ENCODE measurements around the gene IFFO2. TPM values are rescaled to one million over a fixed set of nuclear protein-coding genes. Genes with fewer than 3 reads are reported as not detected.

The IFFO2 gene
- polyA plus RNA-seq, 1 of the 3 experiments (the other 2 are of a cell fraction) = 10.5 TPM

DNA sequence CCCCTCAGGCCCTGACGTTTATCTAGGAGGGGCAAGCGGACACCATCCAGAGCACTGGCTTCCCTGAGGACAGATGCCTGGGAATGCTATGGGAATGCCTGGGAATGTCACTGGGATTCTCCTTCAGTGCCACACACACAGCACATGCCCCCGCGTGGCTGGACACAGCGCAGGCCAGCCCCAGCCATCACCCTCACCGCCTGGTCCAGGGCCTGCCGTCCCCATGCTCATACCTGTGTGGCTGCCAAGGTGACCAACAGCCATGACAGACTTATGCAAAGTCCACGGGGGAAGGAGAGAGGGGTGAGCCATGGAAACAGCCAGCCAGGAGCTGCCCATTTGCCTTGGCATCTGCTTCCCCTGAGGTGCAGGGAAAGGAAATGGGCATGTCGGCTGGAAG lies 91.3 kb downstream of the IFFO2 start:
- H3K9me2 ChIP-seq = no peaks in the 10 kb centered on the region
- no peaks in the 10 kb centered on the region for H3K4me1 ChIP-seq (ENCODE audit: control insufficient read depth in 1 of 2, insufficient read depth in 2 of 2, low read depth in 1 of 2, low read length in 1 of 2)
- DNase-seq = no peak
- H3K9ac ChIP-seq = no peak overlapping the region
- peaks cover 18% of the 10 kb centered on the region; the same call in 1 of the 2 replicates for H3K27me3 ChIP-seq (ENCODE audit: insufficient read depth)
- H3K36me3 ChIP-seq (replicated peaks in 1 of 2; ENCODE audit: control insufficient read depth in 1 of 2, insufficient read depth in 2 of 2, low read length in 1 of 2) = no peaks in the 10 kb centered on the region
- ChIA-PET CTCF (interaction anchor here (6.4 to 25.9 kb wide), 2 partner anchors 9 to 267 kb away, joined by 30 to 350 read pairs; no protein-coding TSS in a partner anchor), POLR2A (no interaction called here)
- TF ChIP-seq IRF3 (IDR thresholded peaks at IDR 0.05; ENCODE audit: low read depth, low read length) (no peak), USF2 (IDR thresholded peaks at IDR 0.05; ENCODE audit: borderline replicate concordance, low read depth, low read length) (no peak), ELF1 (IDR thresholded peaks at IDR 0.05) (no peak), EZH2phosphoT487 (IDR thresholded peaks at IDR 0.05; ENCODE audit: borderline replicate concordance, low read depth) (no peak), TCF12 (IDR thresholded peaks at IDR 0.05) (no peak), USF1 (IDR thresholded peaks at IDR 0.05; ENCODE audit: borderline replicate concordance, low read depth) (no peak), JUND (IDR thresholded peaks at IDR 0.05) (no peak)
- no peak overlapping the region for H3K4me3 ChIP-seq (ENCODE audit: low read depth in 2 of 2, low read length in 1 of 2)
- no peaks in the 10 kb centered on the region for H4K20me1 ChIP-seq (ENCODE audit: insufficient read depth)
- H2AFZ ChIP-seq (ENCODE audit: low read depth) = no peak overlapping the region
- H3K79me2 ChIP-seq (ENCODE audit: insufficient read depth) = no peaks in the 10 kb centered on the region
- H3K27ac ChIP-seq (ENCODE audit: low read depth in 2 of 2, low read length in 1 of 2) = no peak overlapping the region
- H3K9me3 ChIP-seq = no peaks in the 10 kb centered on the region
- no peaks in the 10 kb centered on the region for H3F3A ChIP-seq (replicated peaks; ENCODE audit: insufficient read depth)
- no peak overlapping the region for H3K4me2 ChIP-seq
- no CpG with 5 or more reads among the region's 9 CpGs for WGBS (ENCODE audit: low lambda C conversion rate)

DNA sequence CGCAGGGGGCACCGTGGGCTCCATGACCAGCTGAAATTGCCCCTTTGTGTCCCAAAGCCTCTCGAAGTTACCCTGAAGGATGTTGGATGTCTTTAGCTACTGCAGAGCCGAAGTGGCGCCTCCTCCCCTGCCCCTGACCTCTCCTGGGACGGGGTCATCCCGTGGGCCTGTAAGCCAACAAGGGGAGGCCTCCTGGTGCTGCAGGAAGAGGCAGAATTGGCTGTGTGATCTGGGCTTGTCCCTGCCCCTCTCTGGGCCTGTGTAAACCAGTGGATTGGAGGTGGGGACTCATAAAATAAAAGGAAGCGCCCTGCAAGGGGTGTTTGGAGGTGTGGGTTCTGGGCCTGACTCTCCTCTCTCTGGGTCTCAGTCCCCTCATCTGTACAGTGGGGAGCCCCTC lies 94.9 kb downstream of the IFFO2 start:
- TF ChIP-seq IRF3 (IDR thresholded peaks at IDR 0.05; ENCODE audit: low read depth, low read length) (no peak), MXI1 (IDR thresholded peaks at IDR 0.05; ENCODE audit: low read depth, low read length) (no peak), TCF12 (IDR thresholded peaks at IDR 0.05) (no peak), MEF2A (IDR thresholded peaks at IDR 0.05; ENCODE audit: borderline replicate concordance, low read depth) (no peak)
- H3K27me3 ChIP-seq (ENCODE audit: insufficient read depth) = peaks cover 7% of the 10 kb centered on the region; the same call in 1 of the 2 replicates
- no peaks in the 10 kb centered on the region for H3K4me1 ChIP-seq (ENCODE audit: control insufficient read depth in 1 of 2, insufficient read depth in 2 of 2, low read depth in 1 of 2, low read length in 1 of 2)
- H3K9me2 ChIP-seq = no peaks in the 10 kb centered on the region
- no peak overlapping the region for H3K4me2 ChIP-seq
- no peak overlapping the region for H3K4me3 ChIP-seq (ENCODE audit: low read depth in 2 of 2, low read length in 1 of 2)
- H3K9me3 ChIP-seq = no peaks in the 10 kb centered on the region
- H3K36me3 ChIP-seq (replicated peaks in 1 of 2; ENCODE audit: control insufficient read depth in 1 of 2, insufficient read depth in 2 of 2, low read length in 1 of 2) = no peaks in the 10 kb centered on the region
- no peak overlapping the region for H3K27ac ChIP-seq (ENCODE audit: low read depth in 2 of 2, low read length in 1 of 2)
- POLR2A ChIA-PET = no interaction called here
- no peaks in the 10 kb centered on the region for H3F3A ChIP-seq (replicated peaks; ENCODE audit: insufficient read depth)
- CTCF ChIA-PET = interaction anchor here (1.7 to 25.9 kb wide), 4 partner anchors 13 to 280 kb away, joined by 5 to 350 read pairs (median 18); no protein-coding TSS in a partner anchor
- no peaks in the 10 kb centered on the region for H3K79me2 ChIP-seq (ENCODE audit: insufficient read depth)
- no peaks in the 10 kb centered on the region for H4K20me1 ChIP-seq (ENCODE audit: insufficient read depth)
- H2AFZ ChIP-seq (ENCODE audit: low read depth) = no peak overlapping the region
- WGBS (ENCODE audit: low lambda C conversion rate) = 49% methylated on average over 2 of the region's 8 CpGs
- no peak for DNase-seq
- no peak overlapping the region for H3K9ac ChIP-seq

All from SK-N-SH (cell line).